C1 segment of cervical spinal cord (tissue), 14 donors: Measurements from ENCODE around the gene MYL12A.
"Not testable (repeated sequence)": the region's sequence is repeated elsewhere in the genome, so short reads cannot be mapped to it uniquely, and the experiment has no call there.

Experiments
- DNase-seq, 14 donors: peaks; one replicate each; lab custom pipeline; 2025; lab: John Stamatoyannopoulos, UW

The MYL12A gene

DNA sequence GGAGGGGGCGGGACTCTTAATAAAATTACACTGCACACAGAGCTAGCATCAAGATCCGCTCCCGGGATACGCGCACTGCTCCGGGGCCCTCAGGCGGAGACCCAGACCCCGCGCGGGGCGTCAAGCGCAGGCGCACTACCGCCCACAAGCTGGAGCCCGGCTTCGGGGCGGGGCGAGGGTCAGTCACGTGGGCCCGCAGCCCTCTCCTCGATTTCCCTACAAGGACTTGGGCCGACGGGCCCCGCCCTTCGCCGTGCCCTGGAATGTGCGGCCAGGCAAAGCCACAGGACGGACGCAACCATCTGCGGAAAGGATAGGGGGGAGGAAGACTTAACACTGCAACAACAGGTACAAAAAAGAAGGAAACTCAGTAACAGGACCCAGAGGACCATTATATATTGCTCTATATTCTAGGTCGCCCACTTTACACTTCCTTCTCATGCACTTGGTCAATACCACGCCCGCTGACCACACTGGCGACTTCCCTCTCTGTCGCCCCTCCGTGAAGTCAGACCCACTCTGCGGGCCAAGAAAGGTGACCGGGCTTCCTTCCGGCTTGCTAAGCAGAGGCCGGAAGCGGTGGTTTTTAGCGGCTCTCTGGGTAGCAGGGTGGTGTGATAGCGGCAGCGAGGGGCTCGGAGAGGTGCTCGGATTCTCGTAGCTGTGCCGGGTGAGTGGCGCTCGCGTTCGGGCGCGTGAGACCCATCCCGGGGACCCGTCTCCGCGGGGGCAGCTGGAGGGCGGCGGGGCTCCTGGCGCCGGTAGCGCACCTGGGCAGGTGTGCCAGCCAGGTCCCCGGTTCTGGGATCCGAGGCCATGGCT, at the start of gene MYL12A:
TSS of gene MYL12A (plus strand) at position 562 of the 822 bp plus-strand sequence. CDS start 5,447 bp downstream, outside the sequence.
- peak; percentile 65 to 96 (median 92) for DNase-seq

DNA sequence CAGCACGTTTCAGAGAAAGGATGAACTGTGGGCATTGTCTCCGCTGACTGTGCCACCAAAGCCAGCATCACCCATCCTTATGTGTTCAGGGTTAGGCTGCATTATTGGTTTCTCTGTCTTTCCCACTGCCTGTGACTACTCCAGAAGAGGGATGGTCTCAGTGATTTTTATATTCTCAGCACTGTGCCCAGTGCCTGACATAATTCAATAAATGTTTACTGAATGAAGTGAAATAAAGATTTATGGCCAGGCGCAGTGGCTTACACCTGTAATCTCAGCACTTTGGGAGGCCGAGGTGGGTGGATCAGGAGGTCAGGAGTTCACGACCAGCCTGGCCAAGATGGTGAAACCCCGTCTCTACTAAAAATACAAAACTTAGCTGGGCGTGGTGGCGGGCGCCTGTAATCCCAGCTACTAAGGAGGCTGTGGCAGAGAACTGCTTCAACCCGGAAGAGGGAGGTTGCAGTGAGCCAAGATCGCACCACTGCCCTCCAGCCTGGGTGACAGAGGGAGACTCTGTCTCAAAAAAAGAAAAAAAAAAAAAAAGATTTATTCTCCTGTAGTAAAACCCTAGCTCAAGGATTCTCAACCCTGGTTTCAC, 49.2 kb upstream of the MYL12A start:
- DNase-seq = not testable (repeated sequence)

GRCh38 chr18:3199942-3200645, 47.5 kb upstream of the MYL12A start:
- no peak for DNase-seq

DNA sequence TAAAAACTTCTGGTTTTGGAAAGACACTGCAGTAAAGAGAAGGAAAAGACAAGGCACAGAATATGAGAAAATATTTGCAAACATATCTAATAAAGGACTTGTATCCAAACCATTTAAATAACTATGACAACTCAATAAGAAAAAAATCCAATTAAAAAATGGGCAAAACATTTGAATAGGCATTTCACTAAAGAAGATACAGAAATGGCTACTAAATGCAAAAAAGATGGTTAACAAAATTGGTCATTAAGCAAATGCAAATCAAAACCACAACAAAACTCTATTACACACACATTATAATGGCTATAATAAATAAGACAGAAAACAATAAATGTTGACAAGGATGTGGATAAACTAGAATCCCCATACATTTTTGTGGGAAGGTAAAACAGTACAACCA, 42.4 kb upstream of the MYL12A start:
- no peak for DNase-seq

DNA sequence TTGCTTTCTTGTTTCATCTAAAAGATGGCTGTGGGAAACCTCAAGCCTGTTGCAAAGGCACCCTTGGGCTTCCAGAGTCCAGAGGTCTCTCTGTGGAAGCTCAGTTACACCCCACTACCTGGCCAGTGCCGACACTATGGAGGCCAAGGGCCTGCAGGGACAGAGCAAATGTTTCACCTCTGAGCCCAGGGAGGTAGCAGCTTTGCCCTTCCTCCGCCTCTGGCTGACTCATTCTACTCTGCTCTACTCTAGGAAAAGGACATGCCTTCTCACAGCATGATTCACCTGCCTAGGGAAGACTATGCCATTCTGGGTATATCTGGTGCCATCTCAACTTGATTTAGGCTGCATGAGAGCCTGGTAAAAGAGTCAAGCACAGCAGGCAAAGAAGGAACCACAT, 40.0 kb upstream of the MYL12A start:
- no peak for DNase-seq

DNA sequence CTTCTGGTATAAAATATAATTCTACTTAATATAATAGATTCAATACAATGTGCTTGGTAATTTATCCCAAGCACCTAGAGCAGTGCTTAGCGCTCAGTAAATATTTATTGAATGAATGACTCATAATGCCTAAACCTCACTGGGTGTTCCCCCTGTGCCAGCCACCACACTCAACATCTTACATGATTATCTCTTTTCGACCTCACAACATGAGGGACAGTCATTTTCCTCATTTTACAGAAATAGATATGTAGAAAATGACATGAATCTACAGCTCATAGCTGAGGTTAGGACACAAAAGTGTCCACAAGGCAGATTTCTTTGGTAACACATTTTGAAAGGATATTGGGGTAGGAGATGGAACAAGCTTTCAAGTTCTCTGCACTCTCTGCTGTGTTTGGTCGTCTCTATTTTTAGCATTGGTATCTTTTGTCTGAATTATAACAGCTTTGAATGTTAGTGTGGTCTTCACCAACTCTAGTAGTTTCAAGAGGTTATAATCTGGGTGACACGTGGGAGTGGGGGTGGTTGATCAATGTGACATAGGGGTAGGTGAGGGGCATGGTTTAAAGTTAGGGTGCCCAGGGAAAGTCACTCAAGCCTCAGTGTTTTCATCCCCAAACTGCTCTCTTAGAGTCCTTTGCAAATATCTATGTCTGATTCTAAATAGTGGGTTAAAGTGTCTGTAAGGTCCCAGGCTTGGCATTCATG, 37.6 kb upstream of the MYL12A start:
- no peak for DNase-seq

DNA sequence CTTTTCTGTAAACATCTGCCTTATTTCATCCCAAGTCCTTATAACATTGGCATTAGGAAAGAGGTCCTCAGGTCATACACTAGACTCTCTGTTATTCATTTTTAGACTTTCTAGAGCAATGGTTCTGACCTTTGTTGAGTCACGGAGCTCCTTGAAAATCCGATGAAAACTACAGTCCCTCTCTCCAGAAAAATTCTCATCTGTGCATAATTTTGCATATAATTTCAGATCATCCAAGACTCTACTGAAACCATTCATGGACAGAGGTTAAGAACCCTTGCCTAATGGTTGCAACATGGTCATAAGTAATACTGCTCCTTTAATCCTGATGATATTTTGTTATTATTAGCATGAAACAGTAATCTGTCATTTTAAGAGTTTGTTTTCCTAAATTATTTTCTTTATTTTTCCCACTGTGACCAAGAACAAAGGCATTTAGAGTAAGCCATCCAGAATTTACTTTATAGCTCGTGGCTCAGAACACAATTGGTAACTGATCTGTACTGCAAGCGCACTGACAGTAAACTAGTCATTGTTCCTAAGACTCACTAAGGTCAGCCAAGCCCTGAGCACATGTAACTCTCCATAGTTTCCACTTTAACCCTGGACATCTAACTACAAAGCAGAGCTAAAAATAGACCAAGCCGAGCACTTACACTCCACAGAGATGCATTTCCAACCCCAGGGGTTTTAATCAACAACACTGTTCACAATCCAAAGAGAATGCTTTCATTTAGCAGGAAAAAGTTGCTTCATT, 36.2 kb upstream of the MYL12A start:
- no peak for DNase-seq

GRCh38 chr18:3212657-3213056, 34.9 kb upstream of the MYL12A start:
- no peak for DNase-seq

- DNase-seq = no peak
These were observed 34.1 kb upstream of the MYL12A start for GRCh38 chr18:3213300-3214059.

- no peak for DNase-seq
These were observed 32.6 kb upstream of the MYL12A start for GRCh38 chr18:3214855-3215637.

DNA sequence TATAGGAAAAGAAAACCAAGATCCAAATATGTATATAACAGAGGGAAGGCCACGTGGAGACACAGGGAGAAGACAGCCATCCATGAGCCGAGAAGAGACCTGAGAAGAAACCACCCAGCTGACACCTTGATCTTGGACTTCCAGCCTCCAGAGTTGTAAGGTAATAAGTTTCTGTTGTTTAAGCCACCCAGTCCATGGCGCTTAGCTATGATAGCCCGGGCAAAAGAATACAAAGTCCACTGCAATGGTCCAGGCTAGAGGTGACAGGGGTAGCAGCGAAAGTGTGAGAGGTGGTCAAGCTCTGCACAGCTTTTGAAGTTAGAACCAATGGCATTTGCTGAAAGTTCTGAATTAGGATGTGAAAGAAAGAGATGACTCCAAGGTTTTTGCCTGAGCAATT, 30.6 kb upstream of the MYL12A start:
- no peak for DNase-seq

- no peak for DNase-seq
These were observed 29.5 kb upstream of the MYL12A start for GRCh38 chr18:3217948-3218647.

DNA sequence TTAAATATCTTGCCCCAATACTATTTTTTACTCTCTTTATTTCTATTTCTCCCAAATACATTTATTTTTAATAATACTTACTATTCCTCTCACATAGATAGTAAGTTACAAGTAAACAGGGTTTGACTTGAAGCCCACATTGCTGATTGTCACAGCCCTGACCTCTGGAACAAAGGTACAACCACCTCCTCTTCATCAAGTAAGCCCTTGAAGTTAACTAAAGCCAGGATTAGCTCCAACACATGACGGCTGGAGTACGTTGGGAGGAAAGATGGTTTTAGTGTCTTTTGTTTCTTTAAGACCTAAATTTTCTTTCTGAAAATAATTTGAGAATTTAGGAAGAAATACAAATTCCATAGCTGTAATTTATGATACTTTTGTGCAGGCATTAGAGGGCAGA, 28.8 kb upstream of the MYL12A start:
- no peak for DNase-seq

DNA sequence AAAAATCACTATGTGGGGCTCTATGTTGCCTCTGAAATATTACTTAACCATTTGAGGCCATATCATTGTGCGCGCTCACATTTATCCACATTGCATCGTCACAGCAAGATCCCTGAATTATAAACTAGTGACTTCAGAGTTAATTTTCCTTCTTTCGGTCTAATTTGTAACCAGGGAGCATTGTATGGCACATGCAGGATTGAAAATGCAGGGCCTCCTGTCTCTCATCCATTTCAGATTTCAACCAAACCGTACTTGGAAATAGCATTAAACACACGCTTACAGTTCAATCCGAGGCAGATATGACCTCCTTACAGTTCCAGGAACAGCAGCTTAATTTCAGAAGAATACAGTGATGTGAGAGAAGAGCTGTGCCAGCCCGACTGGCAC, 28.4 kb upstream of the MYL12A start:
- DNase-seq = no peak

DNA sequence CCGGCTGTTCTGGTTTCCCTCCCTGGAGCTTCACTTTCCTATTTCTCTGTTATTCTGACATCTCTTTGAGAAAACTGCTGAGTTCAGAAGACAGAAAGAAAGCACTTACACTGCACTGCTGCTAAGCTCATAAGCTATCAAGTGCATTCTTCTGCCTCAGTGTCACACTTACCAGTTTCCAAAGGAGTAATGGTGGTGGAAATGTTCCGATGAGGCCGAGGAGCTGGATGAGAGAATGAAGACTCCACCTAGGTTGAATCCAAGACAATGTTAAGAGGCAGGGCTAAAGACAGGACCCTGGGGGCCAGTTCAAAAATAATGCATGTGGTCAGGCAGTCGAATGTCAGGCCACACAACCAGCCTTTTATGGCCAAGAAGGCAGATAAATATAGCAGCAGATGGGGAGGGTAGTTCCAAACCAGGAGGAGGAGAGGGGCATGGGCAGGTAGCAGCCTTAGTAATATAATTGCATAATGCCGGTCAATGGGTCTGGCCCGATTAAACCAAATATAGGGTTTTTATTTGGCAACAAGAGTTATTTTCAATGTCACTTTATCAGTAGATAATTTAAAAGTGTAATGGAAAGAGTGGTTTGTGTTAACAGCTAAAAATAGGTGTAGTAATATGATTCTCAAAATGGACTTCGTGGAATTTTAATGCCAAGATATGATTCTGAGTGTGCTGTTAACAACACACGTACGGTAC, 27.8 kb upstream of the MYL12A start, which contains the start of gene MYOM1:
TSS of gene MYOM1 (minus strand) at position 338 of the 705 bp plus-strand sequence. CDS start 4,745 bp downstream, outside the sequence.
- no peak for DNase-seq

GRCh38 chr18:3220868-3221267, 26.7 kb upstream of the MYL12A start:
- not testable (repeated sequence) for DNase-seq

GRCh38 chr18:3221496-3221895, 26.1 kb upstream of the MYL12A start:
- no peak for DNase-seq

DNA sequence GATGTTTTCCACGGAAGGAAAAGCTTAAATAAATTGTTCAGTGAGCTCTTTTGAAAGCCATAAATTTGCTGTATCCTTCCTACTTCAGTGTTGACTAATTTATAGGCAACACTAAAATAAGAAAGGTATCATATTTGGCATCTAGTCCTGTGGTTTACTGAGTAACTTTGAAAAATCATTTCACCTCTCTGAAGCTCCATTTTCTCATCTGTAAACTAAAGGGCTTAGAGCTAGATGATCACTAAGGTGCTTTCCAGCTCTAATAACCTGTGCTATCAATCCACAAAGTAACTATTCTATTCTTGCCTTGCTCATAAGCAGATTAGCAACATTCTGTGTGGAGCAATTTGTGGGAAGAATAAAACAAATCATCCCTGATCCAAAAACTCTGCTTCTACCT, 24.2 kb upstream of the MYL12A start:
- DNase-seq = no peak
